ENCODE measurements around the gene ARHGAP21. TPM values are rescaled to one million over a fixed set of nuclear protein-coding genes. Genes with fewer than 3 reads are reported as not detected.

ARHGAP21 gene
- total and polyA plus RNA-seq, 9 of the 15 experiments (the other 6 are each of a cell fraction or from before 2014, with no cell fraction given) = 13.6 to 145 (median 60.8) TPM

DNA sequence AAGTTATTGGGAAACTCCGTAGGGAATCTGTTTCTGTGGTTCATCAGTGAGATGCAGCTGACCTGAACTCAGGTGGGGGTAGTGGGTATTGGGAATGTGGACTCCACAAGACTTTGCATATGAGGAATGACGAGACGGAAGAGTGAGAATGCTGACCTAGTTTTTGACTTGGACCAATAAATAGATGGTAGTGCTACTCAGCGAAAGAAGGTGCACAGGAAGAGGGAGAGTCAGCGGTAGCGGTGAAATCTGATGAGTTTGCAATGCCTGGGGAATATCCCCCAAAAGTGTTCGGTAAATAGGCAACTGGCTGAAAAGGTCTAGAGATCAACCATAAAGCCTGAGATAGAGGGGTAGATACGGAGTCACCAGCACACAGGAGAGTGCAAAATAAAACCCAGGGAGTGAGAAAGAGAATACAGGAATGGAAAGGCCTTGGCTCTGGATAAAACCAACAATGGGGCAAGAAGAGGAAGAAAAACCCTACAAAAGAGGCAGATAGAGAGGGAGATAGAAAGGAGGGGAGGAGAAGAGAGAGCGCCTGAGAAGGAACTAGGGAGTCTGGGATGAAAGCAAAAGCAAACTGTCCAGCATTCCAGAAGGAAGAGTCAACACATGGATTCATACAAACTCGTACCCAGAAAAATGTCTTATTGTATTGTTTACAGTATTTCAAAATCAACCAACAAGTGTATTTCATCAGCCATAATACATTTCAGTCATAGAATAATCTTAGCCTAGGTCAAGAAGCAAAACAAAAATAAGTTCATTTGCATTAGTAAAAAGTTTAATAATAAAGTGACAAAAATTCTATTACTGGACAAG, 5.4 kb downstream of the ARHGAP21 start (continued):
- TF ChIP-seq JUN (IDR thresholded peaks at IDR 0.05; ENCODE audit: borderline replicate concordance, low read depth, low read length) (no peak), JUN (CRISPR knock-in tag; IDR thresholded peaks at IDR 0.05; ENCODE audit: borderline replicate concordance) (no peak), RHOXF2B (CRISPR knock-in tag; conservative IDR thresholded peaks at IDR 0.05) (no peak), ZNF316 (IDR thresholded peaks at IDR 0.05) (peak; percentile 73), HDGF (IDR thresholded peaks at IDR 0.05) (peak; percentile 34; the same call in 1 of the 2 replicates), CREB1 (IDR thresholded peaks at IDR 0.05) (no peak), CREB1 (CRISPR knock-in tag; IDR thresholded peaks at IDR 0.05) (no peak), TAF7 (tag; IDR thresholded peaks at IDR 0.05) (no peak), ELF4 (CRISPR knock-in tag; IDR thresholded peaks at IDR 0.05) (no peak), RBM17 (IDR thresholded peaks at IDR 0.05; ENCODE audit: borderline replicate concordance, low read depth, low read length) (no peak), TSC22D4 (tag; IDR thresholded peaks at IDR 0.05) (no peak)
- TF ChIP-seq, protein P1, sequence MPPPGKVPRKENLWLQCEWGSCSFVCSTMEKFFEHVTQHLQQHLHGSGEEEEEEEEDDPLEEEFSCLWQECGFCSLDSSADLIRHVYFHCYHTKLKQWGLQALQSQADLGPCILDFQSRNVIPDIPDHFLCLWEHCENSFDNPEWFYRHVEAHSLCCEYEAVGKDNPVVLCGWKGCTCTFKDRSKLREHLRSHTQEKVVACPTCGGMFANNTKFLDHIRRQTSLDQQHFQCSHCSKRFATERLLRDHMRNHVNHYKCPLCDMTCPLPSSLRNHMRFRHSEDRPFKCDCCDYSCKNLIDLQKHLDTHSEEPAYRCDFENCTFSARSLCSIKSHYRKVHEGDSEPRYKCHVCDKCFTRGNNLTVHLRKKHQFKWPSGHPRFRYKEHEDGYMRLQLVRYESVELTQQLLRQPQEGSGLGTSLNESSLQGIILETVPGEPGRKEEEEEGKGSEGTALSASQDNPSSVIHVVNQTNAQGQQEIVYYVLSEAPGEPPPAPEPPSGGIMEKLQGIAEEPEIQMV (tag; conservative IDR thresholded peaks at IDR 0.05; ENCODE audit: low read depth) = no peak
- TF ChIP-seq, protein P2, sequence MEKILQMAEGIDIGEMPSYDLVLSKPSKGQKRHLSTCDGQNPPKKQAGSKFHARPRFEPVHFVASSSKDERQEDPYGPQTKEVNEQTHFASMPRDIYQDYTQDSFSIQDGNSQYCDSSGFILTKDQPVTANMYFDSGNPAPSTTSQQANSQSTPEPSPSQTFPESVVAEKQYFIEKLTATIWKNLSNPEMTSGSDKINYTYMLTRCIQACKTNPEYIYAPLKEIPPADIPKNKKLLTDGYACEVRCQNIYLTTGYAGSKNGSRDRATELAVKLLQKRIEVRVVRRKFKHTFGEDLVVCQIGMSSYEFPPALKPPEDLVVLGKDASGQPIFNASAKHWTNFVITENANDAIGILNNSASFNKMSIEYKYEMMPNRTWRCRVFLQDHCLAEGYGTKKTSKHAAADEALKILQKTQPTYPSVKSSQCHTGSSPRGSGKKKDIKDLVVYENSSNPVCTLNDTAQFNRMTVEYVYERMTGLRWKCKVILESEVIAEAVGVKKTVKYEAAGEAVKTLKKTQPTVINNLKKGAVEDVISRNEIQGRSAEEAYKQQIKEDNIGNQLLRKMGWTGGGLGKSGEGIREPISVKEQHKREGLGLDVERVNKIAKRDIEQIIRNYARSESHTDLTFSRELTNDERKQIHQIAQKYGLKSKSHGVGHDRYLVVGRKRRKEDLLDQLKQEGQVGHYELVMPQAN (IDR thresholded peaks at IDR 0.05; ENCODE audit: borderline replicate concordance) = peak; percentile 24; the same call in 1 of the 2 replicates
- TF ChIP-seq, protein P3, sequence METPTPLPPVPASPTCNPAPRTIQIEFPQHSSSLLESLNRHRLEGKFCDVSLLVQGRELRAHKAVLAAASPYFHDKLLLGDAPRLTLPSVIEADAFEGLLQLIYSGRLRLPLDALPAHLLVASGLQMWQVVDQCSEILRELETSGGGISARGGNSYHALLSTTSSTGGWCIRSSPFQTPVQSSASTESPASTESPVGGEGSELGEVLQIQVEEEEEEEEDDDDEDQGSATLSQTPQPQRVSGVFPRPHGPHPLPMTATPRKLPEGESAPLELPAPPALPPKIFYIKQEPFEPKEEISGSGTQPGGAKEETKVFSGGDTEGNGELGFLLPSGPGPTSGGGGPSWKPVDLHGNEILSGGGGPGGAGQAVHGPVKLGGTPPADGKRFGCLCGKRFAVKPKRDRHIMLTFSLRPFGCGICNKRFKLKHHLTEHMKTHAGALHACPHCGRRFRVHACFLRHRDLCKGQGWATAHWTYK (CRISPR knock-in tag; IDR thresholded peaks at IDR 0.05) = no peak
- TF ChIP-seq, protein P4, sequence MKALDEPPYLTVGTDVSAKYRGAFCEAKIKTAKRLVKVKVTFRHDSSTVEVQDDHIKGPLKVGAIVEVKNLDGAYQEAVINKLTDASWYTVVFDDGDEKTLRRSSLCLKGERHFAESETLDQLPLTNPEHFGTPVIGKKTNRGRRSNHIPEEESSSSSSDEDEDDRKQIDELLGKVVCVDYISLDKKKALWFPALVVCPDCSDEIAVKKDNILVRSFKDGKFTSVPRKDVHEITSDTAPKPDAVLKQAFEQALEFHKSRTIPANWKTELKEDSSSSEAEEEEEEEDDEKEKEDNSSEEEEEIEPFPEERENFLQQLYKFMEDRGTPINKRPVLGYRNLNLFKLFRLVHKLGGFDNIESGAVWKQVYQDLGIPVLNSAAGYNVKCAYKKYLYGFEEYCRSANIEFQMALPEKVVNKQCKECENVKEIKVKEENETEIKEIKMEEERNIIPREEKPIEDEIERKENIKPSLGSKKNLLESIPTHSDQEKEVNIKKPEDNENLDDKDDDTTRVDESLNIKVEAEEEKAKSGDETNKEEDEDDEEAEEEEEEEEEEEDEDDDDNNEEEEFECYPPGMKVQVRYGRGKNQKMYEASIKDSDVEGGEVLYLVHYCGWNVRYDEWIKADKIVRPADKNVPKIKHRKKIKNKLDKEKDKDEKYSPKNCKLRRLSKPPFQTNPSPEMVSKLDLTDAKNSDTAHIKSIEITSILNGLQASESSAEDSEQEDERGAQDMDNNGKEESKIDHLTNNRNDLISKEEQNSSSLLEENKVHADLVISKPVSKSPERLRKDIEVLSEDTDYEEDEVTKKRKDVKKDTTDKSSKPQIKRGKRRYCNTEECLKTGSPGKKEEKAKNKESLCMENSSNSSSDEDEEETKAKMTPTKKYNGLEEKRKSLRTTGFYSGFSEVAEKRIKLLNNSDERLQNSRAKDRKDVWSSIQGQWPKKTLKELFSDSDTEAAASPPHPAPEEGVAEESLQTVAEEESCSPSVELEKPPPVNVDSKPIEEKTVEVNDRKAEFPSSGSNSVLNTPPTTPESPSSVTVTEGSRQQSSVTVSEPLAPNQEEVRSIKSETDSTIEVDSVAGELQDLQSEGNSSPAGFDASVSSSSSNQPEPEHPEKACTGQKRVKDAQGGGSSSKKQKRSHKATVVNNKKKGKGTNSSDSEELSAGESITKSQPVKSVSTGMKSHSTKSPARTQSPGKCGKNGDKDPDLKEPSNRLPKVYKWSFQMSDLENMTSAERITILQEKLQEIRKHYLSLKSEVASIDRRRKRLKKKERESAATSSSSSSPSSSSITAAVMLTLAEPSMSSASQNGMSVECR (CRISPR knock-in tag; IDR thresholded peaks at IDR 0.05) = no peak
- TF ChIP-seq, protein P5, sequence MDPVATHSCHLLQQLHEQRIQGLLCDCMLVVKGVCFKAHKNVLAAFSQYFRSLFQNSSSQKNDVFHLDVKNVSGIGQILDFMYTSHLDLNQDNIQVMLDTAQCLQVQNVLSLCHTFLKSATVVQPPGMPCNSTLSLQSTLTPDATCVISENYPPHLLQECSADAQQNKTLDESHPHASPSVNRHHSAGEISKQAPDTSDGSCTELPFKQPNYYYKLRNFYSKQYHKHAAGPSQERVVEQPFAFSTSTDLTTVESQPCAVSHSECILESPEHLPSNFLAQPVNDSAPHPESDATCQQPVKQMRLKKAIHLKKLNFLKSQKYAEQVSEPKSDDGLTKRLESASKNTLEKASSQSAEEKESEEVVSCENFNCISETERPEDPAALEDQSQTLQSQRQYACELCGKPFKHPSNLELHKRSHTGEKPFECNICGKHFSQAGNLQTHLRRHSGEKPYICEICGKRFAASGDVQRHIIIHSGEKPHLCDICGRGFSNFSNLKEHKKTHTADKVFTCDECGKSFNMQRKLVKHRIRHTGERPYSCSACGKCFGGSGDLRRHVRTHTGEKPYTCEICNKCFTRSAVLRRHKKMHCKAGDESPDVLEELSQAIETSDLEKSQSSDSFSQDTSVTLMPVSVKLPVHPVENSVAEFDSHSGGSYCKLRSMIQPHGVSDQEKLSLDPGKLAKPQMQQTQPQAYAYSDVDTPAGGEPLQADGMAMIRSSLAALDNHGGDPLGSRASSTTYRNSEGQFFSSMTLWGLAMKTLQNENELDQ (CRISPR knock-in tag; IDR thresholded peaks at IDR 0.05; ENCODE audit: borderline replicate concordance) = no peak
